ENCODE results near the gene CDKAL1.

The CDKAL1 gene

DNA sequence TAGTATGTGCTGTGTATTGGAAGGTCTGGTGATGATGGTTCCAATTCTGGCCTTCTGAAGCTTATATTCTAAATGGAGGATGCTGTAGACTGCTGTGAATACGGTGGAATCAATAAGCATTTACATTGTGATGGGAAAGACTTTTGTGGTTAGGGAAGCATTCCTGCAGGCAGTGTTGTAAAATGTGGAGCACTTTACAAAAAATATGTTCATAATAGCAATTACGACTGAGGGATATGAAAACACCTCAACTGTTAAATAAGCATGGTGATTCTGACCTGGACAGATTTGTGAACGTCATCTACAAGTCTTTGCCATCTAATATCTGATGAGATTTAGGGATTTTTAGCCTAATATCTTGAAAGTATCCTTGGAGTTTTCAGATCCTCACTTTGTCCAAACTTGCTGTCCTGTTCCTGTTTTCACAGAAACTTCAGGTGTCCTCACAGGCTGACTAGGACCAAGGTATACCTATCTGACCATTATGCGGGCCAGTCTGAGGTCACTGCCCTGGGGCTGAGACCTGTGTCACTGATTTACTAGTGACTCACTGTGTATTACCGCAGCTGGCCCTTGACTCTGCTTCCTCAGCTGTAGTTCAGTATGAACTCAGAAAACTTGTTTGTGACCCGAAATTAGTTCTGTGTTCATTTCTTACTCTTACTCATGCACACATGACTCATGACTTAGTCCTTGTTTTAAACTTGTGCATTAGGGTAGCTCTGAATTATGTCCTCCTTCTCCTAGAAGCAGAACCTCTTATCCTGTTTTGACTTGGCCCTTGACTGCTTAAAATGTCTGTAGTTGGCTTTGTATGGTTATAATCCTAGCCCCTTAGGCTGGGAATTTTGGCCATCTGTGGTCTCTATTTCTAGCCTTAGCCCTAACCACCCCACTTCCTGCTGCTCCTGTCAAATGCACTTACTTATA, 343.0 kb downstream of the CDKAL1 start:
- TF ChIP-seq, protein P1, sequence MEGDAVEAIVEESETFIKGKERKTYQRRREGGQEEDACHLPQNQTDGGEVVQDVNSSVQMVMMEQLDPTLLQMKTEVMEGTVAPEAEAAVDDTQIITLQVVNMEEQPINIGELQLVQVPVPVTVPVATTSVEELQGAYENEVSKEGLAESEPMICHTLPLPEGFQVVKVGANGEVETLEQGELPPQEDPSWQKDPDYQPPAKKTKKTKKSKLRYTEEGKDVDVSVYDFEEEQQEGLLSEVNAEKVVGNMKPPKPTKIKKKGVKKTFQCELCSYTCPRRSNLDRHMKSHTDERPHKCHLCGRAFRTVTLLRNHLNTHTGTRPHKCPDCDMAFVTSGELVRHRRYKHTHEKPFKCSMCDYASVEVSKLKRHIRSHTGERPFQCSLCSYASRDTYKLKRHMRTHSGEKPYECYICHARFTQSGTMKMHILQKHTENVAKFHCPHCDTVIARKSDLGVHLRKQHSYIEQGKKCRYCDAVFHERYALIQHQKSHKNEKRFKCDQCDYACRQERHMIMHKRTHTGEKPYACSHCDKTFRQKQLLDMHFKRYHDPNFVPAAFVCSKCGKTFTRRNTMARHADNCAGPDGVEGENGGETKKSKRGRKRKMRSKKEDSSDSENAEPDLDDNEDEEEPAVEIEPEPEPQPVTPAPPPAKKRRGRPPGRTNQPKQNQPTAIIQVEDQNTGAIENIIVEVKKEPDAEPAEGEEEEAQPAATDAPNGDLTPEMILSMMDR (conservative IDR thresholded peaks at IDR 0.05): no peak
- H3K27ac ChIP-seq: no peak overlapping the region

DNA sequence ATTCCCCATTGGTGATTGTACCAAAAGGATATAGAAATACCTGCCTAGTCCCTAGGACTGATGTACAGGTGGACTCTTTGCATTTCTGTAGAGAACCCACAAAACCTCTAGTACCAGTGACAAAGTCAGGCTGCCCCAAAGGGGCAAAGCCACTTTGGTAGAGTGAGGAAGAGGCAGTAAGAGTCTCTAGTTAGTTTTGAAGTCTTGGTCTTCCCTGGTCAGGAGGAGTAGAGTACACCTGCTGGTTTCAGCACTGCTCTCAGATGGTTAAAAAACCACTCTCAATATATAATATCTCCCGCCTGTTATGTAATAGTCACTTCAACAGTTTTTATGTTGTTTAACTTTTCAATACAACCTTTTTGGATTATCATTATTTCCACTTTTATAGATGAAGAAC, 344.9 kb downstream of the CDKAL1 start:
- no peak overlapping the region for H3K27ac ChIP-seq
- TF ChIP-seq, protein P1 (conservative IDR thresholded peaks at IDR 0.05): no peak

DNA sequence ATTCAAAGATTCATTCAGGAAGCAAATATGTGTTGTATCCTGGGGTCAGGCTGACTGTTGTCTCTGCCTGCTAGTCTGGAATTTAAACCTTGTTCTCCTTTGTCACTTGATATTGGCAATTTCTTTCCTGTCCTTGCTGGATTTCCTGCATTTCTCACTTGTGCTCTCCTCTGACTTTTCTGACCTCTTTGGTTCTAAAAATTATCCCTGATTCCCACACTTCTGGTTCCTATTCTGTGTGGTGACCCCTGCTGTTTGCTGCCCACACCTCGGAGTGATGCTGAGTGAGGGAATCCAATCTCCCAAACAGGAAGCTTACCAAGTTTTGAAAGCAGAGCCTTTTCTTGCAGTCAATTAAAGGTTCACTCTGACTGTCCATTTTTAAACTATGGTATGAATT, 345.3 kb downstream of the CDKAL1 start:
- no peak overlapping the region for H3K27ac ChIP-seq
- TF ChIP-seq, protein P1 (conservative IDR thresholded peaks at IDR 0.05): no peak

DNA sequence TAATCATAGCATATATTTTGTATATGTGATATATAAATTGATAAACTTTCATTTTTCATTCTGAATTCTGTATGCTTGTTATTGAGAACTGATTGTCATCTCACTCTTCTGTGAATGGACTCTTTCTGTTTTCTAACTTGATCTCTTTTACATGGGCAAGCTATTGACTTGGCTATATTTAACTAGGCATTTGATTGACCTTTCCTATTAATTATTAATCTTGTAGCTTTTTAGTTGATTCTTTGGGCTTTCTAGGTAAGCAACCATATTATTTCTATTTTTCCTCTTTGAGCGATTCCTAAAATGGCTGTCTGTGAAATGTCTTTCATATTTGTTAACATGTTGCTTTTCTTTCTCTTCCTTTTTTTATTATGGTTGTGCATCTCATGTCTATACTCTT, 347.1 kb downstream of the CDKAL1 start:
- TF ChIP-seq, protein P1 (conservative IDR thresholded peaks at IDR 0.05): no peak

DNA sequence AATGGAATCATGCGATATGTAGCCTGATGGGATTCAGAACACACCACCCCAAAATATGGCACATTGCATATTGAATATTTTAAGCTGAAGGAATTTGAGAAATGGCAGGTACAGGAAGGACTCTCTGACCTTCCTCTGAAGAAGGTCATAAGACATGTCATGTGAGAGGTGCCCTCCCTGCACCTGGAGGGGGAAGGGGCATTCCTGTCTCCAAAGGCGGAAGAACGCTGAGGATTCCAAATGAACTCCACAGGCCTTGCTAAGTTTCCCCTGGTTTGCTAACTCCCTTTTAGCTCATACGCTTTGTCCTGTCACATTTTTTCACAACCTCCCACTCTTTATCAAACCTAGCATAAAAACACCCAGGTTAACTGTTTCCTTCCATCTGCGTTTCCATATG, 347.8 kb downstream of the CDKAL1 start:
- no peak overlapping the region for H3K27ac ChIP-seq
- TF ChIP-seq, protein P1 (conservative IDR thresholded peaks at IDR 0.05): no peak

More for the DNA sequence above, 347.1 kb downstream of the CDKAL1 start:
- H3K27ac ChIP-seq: peak overlapping the region; percentile 14; the same call in 1 of the 2 replicates

DNA sequence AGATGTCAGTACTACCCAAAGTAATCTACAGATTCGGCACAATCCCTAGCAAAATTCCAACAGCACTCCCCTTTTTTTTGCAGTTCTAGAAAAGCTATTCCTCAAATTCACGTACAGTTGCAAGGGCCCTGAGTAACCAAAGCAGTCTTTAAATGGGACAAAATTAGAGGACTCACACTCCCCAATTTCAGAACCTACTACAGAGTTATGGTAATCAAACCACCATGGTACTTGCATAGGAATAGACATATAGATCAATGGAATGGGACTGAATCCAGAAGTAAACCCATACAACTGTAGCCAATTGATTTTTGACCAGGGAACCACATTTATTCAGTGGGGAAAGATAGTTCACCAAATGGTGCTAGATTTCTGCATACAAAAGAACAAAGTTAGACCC, 350.8 kb downstream of the CDKAL1 start:
- no peak overlapping the region for H3K27ac ChIP-seq
- TF ChIP-seq, protein P1 (conservative IDR thresholded peaks at IDR 0.05): no peak

DNA sequence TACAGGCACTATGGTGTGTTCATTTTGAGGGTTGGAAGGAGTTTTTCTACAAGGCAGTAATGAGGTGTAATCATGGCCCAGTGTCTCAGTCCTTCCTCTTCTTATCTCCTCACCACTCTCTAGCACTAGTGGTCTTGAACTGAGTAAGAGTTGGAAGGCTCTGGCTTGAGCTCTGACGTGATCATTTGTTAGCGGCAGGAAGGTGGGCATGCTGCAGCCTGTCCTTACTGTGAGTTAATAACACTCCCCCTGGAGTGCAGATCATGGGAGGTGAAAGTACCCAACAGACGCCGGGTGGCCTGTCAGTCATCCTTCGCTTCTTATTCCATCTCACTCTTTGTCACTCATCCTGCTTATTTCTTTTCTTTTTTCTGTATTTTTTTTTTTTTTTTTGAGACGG, 356.9 kb downstream of the CDKAL1 start:
- TF ChIP-seq, protein P1 (conservative IDR thresholded peaks at IDR 0.05): no peak
- no peak overlapping the region for H3K27ac ChIP-seq
